ENCODE measurements around the gene PTPA.

DNA sequence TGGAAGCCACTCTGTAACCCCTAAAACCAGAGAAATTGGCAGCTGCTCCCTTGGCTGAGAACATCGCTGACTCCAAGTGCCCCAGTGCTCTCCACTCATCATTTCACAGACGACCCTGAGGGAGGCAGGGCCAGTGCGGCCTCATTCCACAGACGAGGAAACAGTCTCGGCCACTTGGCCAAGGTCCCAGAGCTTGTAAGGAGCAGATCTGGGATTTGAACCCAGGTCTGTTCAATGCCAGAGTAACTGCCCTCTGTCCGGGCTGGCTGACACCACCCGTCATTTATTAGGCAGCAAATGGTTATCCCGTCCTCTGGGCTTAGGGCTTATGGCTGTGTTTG, 86.7 kb downstream of the PTPA start:
- TF ChIP-seq, protein P1, sequence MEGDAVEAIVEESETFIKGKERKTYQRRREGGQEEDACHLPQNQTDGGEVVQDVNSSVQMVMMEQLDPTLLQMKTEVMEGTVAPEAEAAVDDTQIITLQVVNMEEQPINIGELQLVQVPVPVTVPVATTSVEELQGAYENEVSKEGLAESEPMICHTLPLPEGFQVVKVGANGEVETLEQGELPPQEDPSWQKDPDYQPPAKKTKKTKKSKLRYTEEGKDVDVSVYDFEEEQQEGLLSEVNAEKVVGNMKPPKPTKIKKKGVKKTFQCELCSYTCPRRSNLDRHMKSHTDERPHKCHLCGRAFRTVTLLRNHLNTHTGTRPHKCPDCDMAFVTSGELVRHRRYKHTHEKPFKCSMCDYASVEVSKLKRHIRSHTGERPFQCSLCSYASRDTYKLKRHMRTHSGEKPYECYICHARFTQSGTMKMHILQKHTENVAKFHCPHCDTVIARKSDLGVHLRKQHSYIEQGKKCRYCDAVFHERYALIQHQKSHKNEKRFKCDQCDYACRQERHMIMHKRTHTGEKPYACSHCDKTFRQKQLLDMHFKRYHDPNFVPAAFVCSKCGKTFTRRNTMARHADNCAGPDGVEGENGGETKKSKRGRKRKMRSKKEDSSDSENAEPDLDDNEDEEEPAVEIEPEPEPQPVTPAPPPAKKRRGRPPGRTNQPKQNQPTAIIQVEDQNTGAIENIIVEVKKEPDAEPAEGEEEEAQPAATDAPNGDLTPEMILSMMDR (IDR thresholded peaks at IDR 0.05) = no peak
- TF ChIP-seq ZFX (IDR thresholded peaks at IDR 0.05; ENCODE audit: borderline replicate concordance) = no peak
